Panc1 (cell line): ENCODE measurements around the gene CLIC1. TPM values are rescaled to one million over a fixed set of nuclear protein-coding genes. Genes with fewer than 3 reads are reported as not detected.

Experiments
- ATAC-seq: fragments of 200-7000 bp; cut with Tn5 transposase; 2 replicates; pipeline ENCODE4 v1.9.1; 2020; ENCODE audit warnings: mild to moderate bottlenecking, moderate library complexity
- BruUV-seq: library from RNA; stranded (reverse); fragments of 400-500 nt; replicated peaks from 2 replicates; lab custom pipeline; 2021; lab: Mats Ljungman, UMichigan
- CTCF ChIA-PET: fragments of 300-600 bp; sonication (Branson Sonifier 250); formaldehyde crosslinking; loops from one replicate; lab custom pipeline; 2022; ENCODE audit warnings: antibody characterized with exemption; lab: Charles Lee
- POLR2A ChIA-PET: fragments of 300-600 bp; sonication (Branson Sonifier 250); formaldehyde crosslinking; loops from one replicate; lab custom pipeline; 2022; ENCODE audit warnings: antibody characterized with exemption; lab: Charles Lee
- DNase-seq: peaks from one replicate; pipeline ENCODE4 v3.0.0-alpha.2; 2010; ENCODE audit warnings: low read depth, low spot score
- H3K27ac ChIP-seq: 2 replicates; pipeline ENCODE4 v1.5.1; 2011; ENCODE audit warnings: mild to moderate bottlenecking, low read length, inconsistent platforms
- H3K27me3 ChIP-seq: fragments of 200-500 bp; sonication (Bioruptor generic); 2 replicates; pipeline ENCODE4 v1.6.0; 2014; ENCODE audit warnings: low read length, inconsistent platforms; ENCODE audit not compliant: control insufficient read depth, insufficient read depth
- H3K36me3 ChIP-seq: fragments of 200-500 bp; sonication (Bioruptor generic); 2 replicates; pipeline ENCODE4 v1.5.1; 2014; ENCODE audit warnings: inconsistent platforms, mild to moderate bottlenecking, low read length, moderate library complexity; ENCODE audit not compliant: control insufficient read depth, insufficient read depth
- H3K4me1 ChIP-seq: 2 replicates; pipeline ENCODE4 v1.5.1; 2011; ENCODE audit warnings: inconsistent platforms, mild to moderate bottlenecking, low read length, moderate library complexity; ENCODE audit not compliant: control insufficient read depth, insufficient read depth
- H3K4me3 ChIP-seq, 2 experiments: 2 replicates each; pipeline ENCODE4 v1.5.1; 2011 to 2012; ENCODE audit warnings: low read depth in 2 of 2, low read length in 2 of 2, mild to moderate bottlenecking in 2 of 2, inconsistent platforms in 1 of 2, moderate library complexity in 1 of 2
- H3K9me3 ChIP-seq: fragments of 200-500 bp; sonication (Bioruptor generic); 2 replicates; pipeline ENCODE4 v1.5.1; 2014; ENCODE audit warnings: low read depth, mild to moderate bottlenecking, inconsistent platforms, low read length, moderate library complexity; ENCODE audit not compliant: control insufficient read depth, insufficient read depth
- POLR2AphosphoS5 ChIP-seq: IDR thresholded peaks from 2 replicates; pipeline ENCODE4 v1.6.1; 2012; ENCODE audit warnings: mild to moderate bottlenecking, low read depth, low read length, moderate library complexity
- SIN3A ChIP-seq: IDR thresholded peaks from 2 replicates; pipeline ENCODE4 v1.6.1; 2012; ENCODE audit warnings: low read depth, mild to moderate bottlenecking, low read length, moderate library complexity, borderline replicate concordance; ENCODE audit not compliant: insufficient read depth
- TCF7L2 ChIP-seq: IDR thresholded peaks from 2 replicates; pipeline ENCODE4 v1.6.1; 2011; ENCODE audit warnings: mild to moderate bottlenecking, low read depth, low read length, inconsistent platforms
- in situ Hi-C: cut with HindIII; loops from 2 replicates; pipeline ENCODE4 v1.10.0; 2016; ENCODE audit warnings: low sequenced_read_pairs, low pct_unique_long_range_greater_than_20kb
- intact Hi-C: fragments of 100-400 bp; cut with micrococcal nuclease; formaldehyde crosslinking; loops from one replicate; pipeline ENCODE4 v1.10.0; 2022; ENCODE audit not compliant: unreplicated experiment
- total RNA-seq: library from RNA; stranded (reverse); gene quantifications from one replicate; pipeline ENCODE4 v1.2.1, GENCODE V29; 2021; ENCODE audit not compliant: unreplicated experiment
- TF ChIP-seq, protein P1 (sequence below): fragments of 450-650 bp; IDR thresholded peaks from 2 replicates; pipeline ENCODE4 v1.5.1; 2017; ENCODE audit warnings: mild to moderate bottlenecking
- TF ChIP-seq, protein P2 (sequence below), 2 experiments: IDR thresholded peaks; 2 replicates each; pipeline ENCODE4 v1.6.1; 2011 to 2012; ENCODE audit warnings: low read depth in 2 of 2, control low read depth in 1 of 2, low read length in 1 of 2, mild to moderate bottlenecking in 1 of 2, moderate library complexity in 1 of 2; ENCODE audit not compliant: insufficient read depth in 1 of 2

The CLIC1 gene
- total RNA-seq, 1 experiment from 2014 or later, result 583 TPM

DNA sequence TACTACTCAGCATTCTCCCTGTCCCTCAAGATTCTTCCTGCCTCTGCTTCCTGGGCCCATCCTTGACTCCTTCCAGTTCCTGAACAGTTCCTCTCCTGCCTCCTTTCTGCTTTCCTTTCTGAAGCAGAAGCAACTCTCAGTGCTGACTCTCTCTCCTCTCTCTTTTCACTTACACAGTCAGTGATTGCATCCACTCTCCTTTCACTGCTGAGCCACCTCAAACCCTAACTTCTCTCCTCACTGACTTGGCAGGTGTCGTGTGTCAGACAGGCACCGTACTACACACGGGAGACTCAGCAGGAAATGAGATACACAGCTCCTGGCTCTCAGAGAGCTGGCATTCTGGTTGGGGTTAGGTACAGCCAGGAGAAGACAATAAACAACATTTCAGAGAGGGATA lies 38.8 kb downstream of the CLIC1 start:
- ATAC-seq, result no peak
- Histone ChIP-seq H3K27me3 (no peaks in the 10 kb centered on the region), H3K36me3 (peaks cover 2% of the 10 kb centered on the region; the same call in 1 of the 2 replicates), H3K4me1 (peaks cover 7% of the 10 kb centered on the region; the same call in 1 of the 2 replicates), H3K9me3 (no peaks in the 10 kb centered on the region), H3K4me3 (no peak overlapping the region), H3K27ac (no peak overlapping the region)
- intact Hi-C loops, result no loop called here
- BruUV-seq, result no TSS peak
- TF ChIP-seq TCF7L2, result no peak
- TF ChIP-seq POLR2AphosphoS5, result no peak
- TF ChIP-seq, protein P1, sequence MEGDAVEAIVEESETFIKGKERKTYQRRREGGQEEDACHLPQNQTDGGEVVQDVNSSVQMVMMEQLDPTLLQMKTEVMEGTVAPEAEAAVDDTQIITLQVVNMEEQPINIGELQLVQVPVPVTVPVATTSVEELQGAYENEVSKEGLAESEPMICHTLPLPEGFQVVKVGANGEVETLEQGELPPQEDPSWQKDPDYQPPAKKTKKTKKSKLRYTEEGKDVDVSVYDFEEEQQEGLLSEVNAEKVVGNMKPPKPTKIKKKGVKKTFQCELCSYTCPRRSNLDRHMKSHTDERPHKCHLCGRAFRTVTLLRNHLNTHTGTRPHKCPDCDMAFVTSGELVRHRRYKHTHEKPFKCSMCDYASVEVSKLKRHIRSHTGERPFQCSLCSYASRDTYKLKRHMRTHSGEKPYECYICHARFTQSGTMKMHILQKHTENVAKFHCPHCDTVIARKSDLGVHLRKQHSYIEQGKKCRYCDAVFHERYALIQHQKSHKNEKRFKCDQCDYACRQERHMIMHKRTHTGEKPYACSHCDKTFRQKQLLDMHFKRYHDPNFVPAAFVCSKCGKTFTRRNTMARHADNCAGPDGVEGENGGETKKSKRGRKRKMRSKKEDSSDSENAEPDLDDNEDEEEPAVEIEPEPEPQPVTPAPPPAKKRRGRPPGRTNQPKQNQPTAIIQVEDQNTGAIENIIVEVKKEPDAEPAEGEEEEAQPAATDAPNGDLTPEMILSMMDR, result no peak
- TF ChIP-seq SIN3A, result no peak
- CTCF ChIA-PET, result no interaction called here
- POLR2A ChIA-PET, result no interaction called here
- in situ Hi-C loops, result no loop called here
- DNase-seq, result no peak

DNA sequence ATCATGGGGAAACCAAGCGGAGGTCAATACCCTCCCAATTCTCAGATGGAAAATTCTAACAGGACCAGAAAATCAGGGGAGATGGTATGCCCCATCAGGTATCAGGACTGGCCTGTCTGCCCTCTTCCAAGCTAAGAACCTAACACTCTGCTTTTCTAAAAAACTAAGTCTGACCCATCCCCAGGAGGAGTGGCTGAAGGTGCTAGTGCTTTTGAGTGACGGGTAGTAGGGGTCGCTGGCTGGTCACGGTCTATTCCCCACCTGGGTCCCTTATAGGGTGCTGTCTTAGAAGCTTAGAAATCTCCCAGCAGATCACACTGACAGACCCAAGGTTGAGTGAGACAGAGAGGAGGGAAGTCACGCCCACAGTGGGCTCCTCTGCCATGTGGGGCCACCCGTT lies 42.8 kb downstream of the CLIC1 start:
- no peak for DNase-seq
- Histone ChIP-seq H3K36me3 (peaks cover 4% of the 10 kb centered on the region; the same call in 1 of the 2 replicates), H3K9me3 (no peaks in the 10 kb centered on the region), H3K4me1 (no peaks in the 10 kb centered on the region), H3K4me3 (no peak overlapping the region), H3K27me3 (no peaks in the 10 kb centered on the region), H3K27ac (no peak overlapping the region)
- in situ Hi-C loops (no loop called here), intact Hi-C loops (no loop called here)
- CTCF ChIA-PET, result interaction anchor here (0.6 kb wide), 1 partner anchor 12 kb away, joined by 3 read pairs; no protein-coding TSS in a partner anchor
- POLR2A ChIA-PET, result interaction anchor here (0.7 kb wide), 2 partner anchors 21 to 45 kb away, joined by 3 to 9 read pairs; no protein-coding TSS in a partner anchor
- TF ChIP-seq SIN3A (no peak), POLR2AphosphoS5 (no peak), TCF7L2 (no peak)
- TF ChIP-seq, protein P1, result no peak
- TF ChIP-seq, protein P2, sequence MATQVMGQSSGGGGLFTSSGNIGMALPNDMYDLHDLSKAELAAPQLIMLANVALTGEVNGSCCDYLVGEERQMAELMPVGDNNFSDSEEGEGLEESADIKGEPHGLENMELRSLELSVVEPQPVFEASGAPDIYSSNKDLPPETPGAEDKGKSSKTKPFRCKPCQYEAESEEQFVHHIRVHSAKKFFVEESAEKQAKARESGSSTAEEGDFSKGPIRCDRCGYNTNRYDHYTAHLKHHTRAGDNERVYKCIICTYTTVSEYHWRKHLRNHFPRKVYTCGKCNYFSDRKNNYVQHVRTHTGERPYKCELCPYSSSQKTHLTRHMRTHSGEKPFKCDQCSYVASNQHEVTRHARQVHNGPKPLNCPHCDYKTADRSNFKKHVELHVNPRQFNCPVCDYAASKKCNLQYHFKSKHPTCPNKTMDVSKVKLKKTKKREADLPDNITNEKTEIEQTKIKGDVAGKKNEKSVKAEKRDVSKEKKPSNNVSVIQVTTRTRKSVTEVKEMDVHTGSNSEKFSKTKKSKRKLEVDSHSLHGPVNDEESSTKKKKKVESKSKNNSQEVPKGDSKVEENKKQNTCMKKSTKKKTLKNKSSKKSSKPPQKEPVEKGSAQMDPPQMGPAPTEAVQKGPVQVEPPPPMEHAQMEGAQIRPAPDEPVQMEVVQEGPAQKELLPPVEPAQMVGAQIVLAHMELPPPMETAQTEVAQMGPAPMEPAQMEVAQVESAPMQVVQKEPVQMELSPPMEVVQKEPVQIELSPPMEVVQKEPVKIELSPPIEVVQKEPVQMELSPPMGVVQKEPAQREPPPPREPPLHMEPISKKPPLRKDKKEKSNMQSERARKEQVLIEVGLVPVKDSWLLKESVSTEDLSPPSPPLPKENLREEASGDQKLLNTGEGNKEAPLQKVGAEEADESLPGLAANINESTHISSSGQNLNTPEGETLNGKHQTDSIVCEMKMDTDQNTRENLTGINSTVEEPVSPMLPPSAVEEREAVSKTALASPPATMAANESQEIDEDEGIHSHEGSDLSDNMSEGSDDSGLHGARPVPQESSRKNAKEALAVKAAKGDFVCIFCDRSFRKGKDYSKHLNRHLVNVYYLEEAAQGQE (IDR thresholded peaks at IDR 0.05; ENCODE audit: insufficient read depth in 1 of 2, low read depth in 2 of 2, low read length in 1 of 2), result no peak
- no TSS peak for BruUV-seq
- ATAC-seq, result no peak
